Measurements from ENCODE around the gene C7. TPM values are rescaled to one million over a fixed set of nuclear protein-coding genes. Genes with fewer than 3 reads are reported as not detected.

Gene C7
- total RNA-seq, 1 donor from 2014 or later = 18.9 TPM

- TF ChIP-seq CTCF (conservative IDR thresholded peaks at IDR 0.05) = no peak
- H3K36me3 Mint-ChIP-seq = no peaks in the 10 kb centered on the region
- DNase-seq (ENCODE audit: extremely low spot score, unreplicated experiment) = no peak
- peaks cover 7% of the 10 kb centered on the region for H3K9me3 Mint-ChIP-seq
- no peaks in the 10 kb centered on the region for H3K27me3 Mint-ChIP-seq
- no peaks in the 10 kb centered on the region for H3K4me1 Mint-ChIP-seq (ENCODE audit: unreplicated experiment)
- H3K4me3 Mint-ChIP-seq = no peak overlapping the region
- no peak overlapping the region for H3K27ac Mint-ChIP-seq
Measured at GRCh38 chr5:40960037-40960436, 50.7 kb downstream of the C7 start.

- Mint-ChIP-seq H3K4me1 (ENCODE audit: unreplicated experiment) (no peaks in the 10 kb centered on the region), H3K36me3 (no peaks in the 10 kb centered on the region), H3K27me3 (no peaks in the 10 kb centered on the region), H3K27ac (no peak overlapping the region), H3K9me3 (peaks cover 7% of the 10 kb centered on the region), H3K4me3 (no peak overlapping the region)
- no peak for TF ChIP-seq CTCF (conservative IDR thresholded peaks at IDR 0.05)
- DNase-seq (ENCODE audit: extremely low spot score, unreplicated experiment) = no peak
Measured at GRCh38 chr5:40962207-40962955, 53.1 kb downstream of the C7 start.

- no peak overlapping the region for H3K4me3 Mint-ChIP-seq
- no peak for TF ChIP-seq CTCF (conservative IDR thresholded peaks at IDR 0.05)
- no peaks in the 10 kb centered on the region for H3K9me3 Mint-ChIP-seq
- no peaks in the 10 kb centered on the region for H3K36me3 Mint-ChIP-seq
- H3K27ac Mint-ChIP-seq = no peak overlapping the region
- DNase-seq (ENCODE audit: extremely low spot score, unreplicated experiment) = no peak
- H3K4me1 Mint-ChIP-seq (ENCODE audit: unreplicated experiment) = no peaks in the 10 kb centered on the region
- H3K27me3 Mint-ChIP-seq = no peaks in the 10 kb centered on the region
Measured at GRCh38 chr5:40972434-40972833, 63.1 kb downstream of the C7 start.

GRCh38 chr5:40973364-40974004 lies 64.2 kb downstream of the C7 start:
- Mint-ChIP-seq H3K36me3 (no peaks in the 10 kb centered on the region), H3K9me3 (no peaks in the 10 kb centered on the region), H3K27me3 (no peaks in the 10 kb centered on the region), H3K4me3 (no peak overlapping the region), H3K4me1 (ENCODE audit: unreplicated experiment) (no peaks in the 10 kb centered on the region), H3K27ac (no peak overlapping the region)
- no peak for TF ChIP-seq CTCF (conservative IDR thresholded peaks at IDR 0.05)
- DNase-seq (ENCODE audit: extremely low spot score, unreplicated experiment) = no peak

- H3K36me3 Mint-ChIP-seq = no peaks in the 10 kb centered on the region
- DNase-seq (ENCODE audit: extremely low spot score, unreplicated experiment) = no peak
- H3K27ac Mint-ChIP-seq = no peak overlapping the region
- no peaks in the 10 kb centered on the region for H3K27me3 Mint-ChIP-seq
- no peaks in the 10 kb centered on the region for H3K9me3 Mint-ChIP-seq
- no peaks in the 10 kb centered on the region for H3K4me1 Mint-ChIP-seq (ENCODE audit: unreplicated experiment)
- no peak for TF ChIP-seq CTCF (conservative IDR thresholded peaks at IDR 0.05)
- no peak overlapping the region for H3K4me3 Mint-ChIP-seq
Measured at GRCh38 chr5:40976041-40976440, 66.7 kb downstream of the C7 start.
